ENCODE data around the gene PDE2A. TPM values are rescaled to one million over a fixed set of nuclear protein-coding genes. Genes with fewer than 3 reads are reported as not detected.
A peak's percentile ranks its signal among the peaks of the same experiment; 100 is the strongest.

The PDE2A gene
- total and polyA plus RNA-seq, 2 donors (not counting 1 experiment from before 2014, with no cell fraction given): 0.88 to 2.9 TPM

DNA sequence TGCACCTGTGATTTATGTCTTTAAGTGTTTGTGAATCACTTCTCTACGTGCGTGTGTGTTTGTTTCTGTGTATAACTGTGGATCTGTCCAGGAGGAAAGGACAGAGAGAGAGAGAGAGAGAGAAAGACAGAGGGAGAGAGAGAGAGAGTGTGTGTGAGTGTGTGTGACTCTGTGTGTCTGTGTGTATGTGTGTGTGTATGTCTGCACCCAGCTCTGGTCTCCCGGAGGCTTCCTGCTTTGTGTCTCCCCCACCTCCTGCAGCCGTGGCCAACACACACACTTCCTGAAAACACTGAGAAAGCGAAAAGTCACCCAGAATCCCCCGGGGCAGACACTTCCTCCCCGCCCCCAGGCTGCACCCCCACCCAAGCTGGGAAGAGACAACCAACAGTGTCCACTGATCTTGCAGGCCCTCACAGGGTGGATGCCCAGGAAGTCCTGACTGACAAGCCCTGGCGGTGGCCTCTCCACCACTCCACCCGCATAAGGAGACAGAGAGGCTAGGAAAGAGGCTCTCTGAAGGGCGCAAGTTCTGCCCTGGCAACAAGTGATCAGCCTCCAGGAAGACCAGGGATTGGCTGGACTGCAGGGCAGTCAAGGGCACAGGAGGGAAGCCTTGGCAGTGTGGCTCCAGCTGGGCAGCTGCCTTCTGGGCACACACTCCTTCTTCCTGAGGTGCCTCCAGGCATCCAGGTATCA, 48.0 kb upstream of the PDE2A start:
- peak overlapping the region; percentile 65 to 81 for H3K27ac ChIP-seq (ENCODE audit: low read length in 2 of 2)
- peak; percentile 85 for ATAC-seq (ENCODE audit: low read depth)
- no peaks in the 10 kb centered on the region for H3K9me3 Mint-ChIP-seq (ENCODE audit: insufficient read depth)
- POLR2A ChIA-PET: interaction anchor here (0.5 to 2.0 kb wide), 16 partner anchors 14 to 876 kb away, joined by 3 to 12 read pairs (median 6); partner anchors contain the start of gene STARD10
- H3K9ac ChIP-seq (ENCODE audit: low read length): peak overlapping the region; percentile 54
- H3K27me3 Mint-ChIP-seq: no peaks in the 10 kb centered on the region
- TF ChIP-seq, protein P1, sequence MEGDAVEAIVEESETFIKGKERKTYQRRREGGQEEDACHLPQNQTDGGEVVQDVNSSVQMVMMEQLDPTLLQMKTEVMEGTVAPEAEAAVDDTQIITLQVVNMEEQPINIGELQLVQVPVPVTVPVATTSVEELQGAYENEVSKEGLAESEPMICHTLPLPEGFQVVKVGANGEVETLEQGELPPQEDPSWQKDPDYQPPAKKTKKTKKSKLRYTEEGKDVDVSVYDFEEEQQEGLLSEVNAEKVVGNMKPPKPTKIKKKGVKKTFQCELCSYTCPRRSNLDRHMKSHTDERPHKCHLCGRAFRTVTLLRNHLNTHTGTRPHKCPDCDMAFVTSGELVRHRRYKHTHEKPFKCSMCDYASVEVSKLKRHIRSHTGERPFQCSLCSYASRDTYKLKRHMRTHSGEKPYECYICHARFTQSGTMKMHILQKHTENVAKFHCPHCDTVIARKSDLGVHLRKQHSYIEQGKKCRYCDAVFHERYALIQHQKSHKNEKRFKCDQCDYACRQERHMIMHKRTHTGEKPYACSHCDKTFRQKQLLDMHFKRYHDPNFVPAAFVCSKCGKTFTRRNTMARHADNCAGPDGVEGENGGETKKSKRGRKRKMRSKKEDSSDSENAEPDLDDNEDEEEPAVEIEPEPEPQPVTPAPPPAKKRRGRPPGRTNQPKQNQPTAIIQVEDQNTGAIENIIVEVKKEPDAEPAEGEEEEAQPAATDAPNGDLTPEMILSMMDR (IDR thresholded peaks at IDR 0.05): no peak
- no peak for TF ChIP-seq EZH2 (IDR thresholded peaks at IDR 0.05; ENCODE audit: borderline replicate concordance, insufficient read depth, low read depth, low read length, poor library complexity, severe bottlenecking)
- WGBS (ENCODE audit: insufficient coverage): 3% methylated on average over 7 of the region's 10 CpGs
- peak overlapping the region; percentile 70 for H2AFZ ChIP-seq (ENCODE audit: insufficient read depth, low read depth, low read length, poor library complexity, severe bottlenecking)
- peaks cover 99% of the 10 kb centered on the region for H3K79me2 ChIP-seq (ENCODE audit: control insufficient read depth, insufficient read depth, low read length)
- peaks cover 76% of the 10 kb centered on the region for H3K4me1 Mint-ChIP-seq
- peak overlapping the region; percentile 95 for H3K4me3 Mint-ChIP-seq
- CTCF ChIA-PET: interaction anchor here (0.9 to 23.8 kb wide), 13 partner anchors 17 to 467 kb away, joined by 3 to 390 read pairs (median 4); partner anchors contain the start of gene STARD10
- peaks cover 90% of the 10 kb centered on the region for H4K20me1 ChIP-seq (ENCODE audit: control insufficient read depth, insufficient read depth, low read length, poor library complexity, severe bottlenecking)
- H3K9me3 ChIP-seq (ENCODE audit: control extremely low read depth in 1 of 3, control insufficient read depth in 2 of 3, insufficient read depth in 1 of 3, low read length in 2 of 3): no peaks in the 10 kb centered on the region
- intact Hi-C loops (cut with micrococcal nuclease): loop anchor here (1.0 to 5.0 kb wide), 4 partner anchors 22 to 100 kb away; partner anchors contain the start of gene ATG16L2
- peak overlapping the region; percentile 94 for H3K27ac Mint-ChIP-seq
- peak overlapping the region; percentile 36 to 74 (median 50) for H3K4me3 ChIP-seq (ENCODE audit: control extremely low read depth in 1 of 5, extremely low read depth in 1 of 5, insufficient read depth in 1 of 5, low read depth in 2 of 5, low read length in 4 of 5)
- H3K36me3 ChIP-seq (replicated peaks in 1 of 2; ENCODE audit: control extremely low read depth in 1 of 2, control insufficient read depth in 1 of 2, extremely low read depth in 1 of 2, insufficient read depth in 2 of 2, low read length in 1 of 2): peaks cover 0 to 65% of the 10 kb centered on the region in 2 experiments
- peaks cover 55 to 77% of the 10 kb centered on the region in 2 donors for H3K4me1 ChIP-seq (ENCODE audit: control insufficient read depth in 2 of 2, insufficient read depth in 2 of 2, low read length in 2 of 2)
- H3K4me2 ChIP-seq (replicated peaks; ENCODE audit: low read depth, low read length, poor library complexity, severe bottlenecking): peak overlapping the region; percentile 97
- no peaks in the 10 kb centered on the region for H3K27me3 ChIP-seq (replicated peaks in 1 of 4; ENCODE audit: control extremely low read depth in 1 of 4, control insufficient read depth in 3 of 4, insufficient read depth in 4 of 4, low read length in 3 of 4)
- peak; percentile 93 for DNase-seq

DNA sequence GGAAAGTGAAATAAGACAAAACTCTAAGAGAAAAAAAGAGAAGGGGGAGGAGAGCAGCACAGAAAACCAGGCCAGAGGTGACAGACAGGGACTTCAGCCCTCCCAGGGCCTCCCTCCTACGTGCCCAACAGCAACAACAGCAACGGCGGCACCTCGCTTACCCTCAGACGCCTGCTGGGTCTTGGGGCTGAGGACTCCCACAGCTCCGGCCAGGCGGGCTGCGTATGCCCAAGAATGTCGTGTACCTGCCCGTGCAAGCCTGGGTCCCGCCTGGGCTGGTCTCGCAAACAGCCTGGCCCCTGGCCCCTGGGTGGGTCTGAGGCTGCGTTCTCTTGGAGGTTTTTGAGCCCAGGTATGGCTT, 47.4 kb upstream of the PDE2A start:
- Histone ChIP-seq H3K4me2 (replicated peaks; ENCODE audit: low read depth, low read length, poor library complexity, severe bottlenecking) (peak overlapping the region; percentile 97), H3K4me1 (ENCODE audit: control insufficient read depth in 2 of 2, insufficient read depth in 2 of 2, low read length in 2 of 2) (peaks cover 55 to 77% of the 10 kb centered on the region in 2 donors), H3K9ac (ENCODE audit: low read length) (peak overlapping the region; percentile 54), H3K79me2 (ENCODE audit: control insufficient read depth, insufficient read depth, low read length) (peaks cover 99% of the 10 kb centered on the region), H4K20me1 (ENCODE audit: control insufficient read depth, insufficient read depth, low read length, poor library complexity, severe bottlenecking) (peaks cover 94% of the 10 kb centered on the region), H2AFZ (ENCODE audit: insufficient read depth, low read depth, low read length, poor library complexity, severe bottlenecking) (peak overlapping the region; percentile 70), H3K4me3 (ENCODE audit: control extremely low read depth in 1 of 5, extremely low read depth in 1 of 5, insufficient read depth in 1 of 5, low read depth in 2 of 5, low read length in 4 of 5) (peak overlapping the region; percentile 36 to 74 (median 50)), H3K9me3 (ENCODE audit: control extremely low read depth in 1 of 3, control insufficient read depth in 2 of 3, insufficient read depth in 1 of 3, low read length in 2 of 3) (no peaks in the 10 kb centered on the region), H3K27ac (ENCODE audit: low read length in 2 of 2) (peak overlapping the region; percentile 65 to 81), H3K36me3 (replicated peaks in 1 of 2; ENCODE audit: control extremely low read depth in 1 of 2, control insufficient read depth in 1 of 2, extremely low read depth in 1 of 2, insufficient read depth in 2 of 2, low read length in 1 of 2) (peaks cover 0 to 66% of the 10 kb centered on the region in 2 experiments), H3K27me3 (replicated peaks in 1 of 4; ENCODE audit: control extremely low read depth in 1 of 4, control insufficient read depth in 3 of 4, insufficient read depth in 4 of 4, low read length in 3 of 4) (no peaks in the 10 kb centered on the region)
- TF ChIP-seq EZH2 (IDR thresholded peaks at IDR 0.05; ENCODE audit: borderline replicate concordance, insufficient read depth, low read depth, low read length, poor library complexity, severe bottlenecking): no peak
- TF ChIP-seq, protein P1 (IDR thresholded peaks at IDR 0.05): no peak
- Mint-ChIP-seq H3K9me3 (ENCODE audit: insufficient read depth) (no peaks in the 10 kb centered on the region), H3K27me3 (no peaks in the 10 kb centered on the region), H3K27ac (peak overlapping the region; percentile 94), H3K4me3 (peak overlapping the region; percentile 95), H3K4me1 (peaks cover 76% of the 10 kb centered on the region)
- DNase-seq: no peak
- CTCF ChIA-PET: interaction anchor here (1.0 to 23.8 kb wide), 8 partner anchors 18 to 467 kb away, joined by 3 to 390 read pairs (median 8); partner anchors contain the start of gene STARD10
- intact Hi-C loops (cut with micrococcal nuclease): loop anchor here (1.0 to 5.0 kb wide), 4 partner anchors 23 to 101 kb away; partner anchors contain the start of gene ATG16L2
- POLR2A ChIA-PET: interaction anchor here (0.7 to 2.0 kb wide), 8 partner anchors 15 to 110 kb away, joined by 3 to 12 read pairs (median 6); partner anchors contain the start of gene STARD10
- peak; percentile 3 for ATAC-seq (ENCODE audit: low read depth)
- WGBS (ENCODE audit: insufficient coverage): 7% methylated on average over 13 of the region's 13 CpGs

Data from B cell (primary cell).